Measurements from ENCODE around the gene AASDH. TPM values are rescaled to one million over a fixed set of nuclear protein-coding genes. Genes with fewer than 3 reads are reported as not detected.

Gene AASDH
- polyA plus RNA-seq, result 6.9 to 15.5 TPM (median 14.4 TPM) in 3 replicates
- 15.0 TPM for polyA plus RNA-seq (2011; ENCODE audit: low read depth)
- 4.5 and 9.0 TPM in 2 replicates for polyA plus RNA-seq (2011; cell fraction: cytosol; rRNA removed)
- polyA plus RNA-seq (2011; cell fraction: nucleus; rRNA removed), result 19.7 and 21.3 TPM in 2 replicates
- 5.2 and 7.0 TPM in 2 replicates for polyA plus RNA-seq (2012; ENCODE audit: low replicate concordance)
- 3.8 to 31.5 TPM (median 18.6 TPM) in 3 replicates for polyA minus RNA-seq
- 3.3 TPM for polyA minus RNA-seq (2011; cell fraction: cytosol; rRNA and poly(A)+ RNA removed)
- polyA minus RNA-seq (2011; cell fraction: nucleus; rRNA and poly(A)+ RNA removed), result 11.4 and 27.0 TPM in 2 replicates

DNA sequence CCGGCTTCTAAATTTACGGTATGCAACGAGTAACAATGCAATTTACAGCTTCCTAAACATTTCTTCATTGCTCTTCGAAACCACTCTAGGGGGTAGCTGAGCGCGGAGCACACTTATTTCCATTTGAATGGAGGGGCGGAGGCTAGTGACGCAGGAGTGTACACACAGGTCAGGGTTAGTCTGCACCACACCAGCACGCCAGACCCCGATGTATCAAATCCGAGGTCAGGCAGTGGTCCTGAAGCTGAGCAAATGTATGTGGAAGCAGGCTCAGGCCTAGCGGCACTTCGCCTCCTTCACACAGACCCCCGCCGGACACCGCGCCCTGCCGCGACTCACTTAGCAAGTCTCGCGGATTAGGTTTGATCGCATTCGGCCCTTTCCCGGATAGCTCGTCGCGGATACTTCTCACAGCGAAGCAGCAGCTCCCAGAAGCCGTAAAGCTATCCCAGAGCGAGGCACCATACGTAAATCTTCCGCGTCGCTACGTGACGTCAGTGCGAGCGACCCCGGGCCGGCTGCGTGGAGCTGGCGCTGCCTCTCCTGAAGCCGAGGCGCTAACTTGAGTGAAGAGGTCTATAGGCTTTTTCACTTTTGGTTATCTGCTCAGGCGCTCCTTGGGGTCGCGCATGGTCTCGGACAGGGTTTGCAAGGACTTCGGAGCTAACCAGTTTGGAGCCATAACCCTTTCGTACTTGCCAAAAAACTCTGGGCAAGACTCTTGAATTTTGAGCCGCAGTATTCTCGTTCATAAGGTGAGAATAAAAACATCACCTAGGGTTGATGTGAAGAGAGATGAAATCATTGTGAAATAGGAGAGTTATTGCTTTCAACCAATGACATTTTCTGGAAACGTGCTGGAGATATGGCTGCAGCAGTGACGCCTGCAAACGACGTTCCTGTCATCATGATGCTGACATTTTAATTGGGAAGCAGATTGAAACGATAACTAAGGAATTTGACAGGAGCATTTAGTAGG, at the start of gene AASDH:
AASDH (minus strand) TSS at position 469 of the 979 bp plus-strand sequence. CDS start 3,192 bp downstream, outside the sequence.
- Histone ChIP-seq H4K20me1 (ENCODE audit: control insufficient read depth, extremely low read depth, insufficient read depth, low read length) (no peaks in the 10 kb centered on the region), H3K4me1 (ENCODE audit: control insufficient read depth, extremely low read depth, insufficient read depth, low read length) (peaks cover 10% of the 10 kb centered on the region), H3K36me3 (ENCODE audit: control insufficient read depth in 2 of 2, extremely low read depth in 1 of 2, insufficient read depth in 2 of 2, low read length in 2 of 2) (no peaks in the 10 kb centered on the region), H3K27me3 (ENCODE audit: control insufficient read depth, extremely low read depth, insufficient read depth, low read length) (no peaks in the 10 kb centered on the region), H3K27ac (ENCODE audit: control insufficient read depth, insufficient read depth, low read length) (peak within 1 kb of the TSS; percentile 93), H3K79me2 (ENCODE audit: control insufficient read depth, insufficient read depth, low read length) (peaks cover 22% of the 10 kb centered on the region), H3K4me3 (ENCODE audit: control insufficient read depth in 2 of 3, extremely low read depth in 1 of 3, insufficient read depth in 2 of 3, low read depth in 1 of 3, low read length in 3 of 3) (peak within 1 kb of the TSS; percentile 64 to 98 (median 96)), H2AFZ (ENCODE audit: control insufficient read depth, low read length) (peak within 1 kb of the TSS; percentile 99), H3K9me3 (ENCODE audit: control insufficient read depth, low read depth, low read length) (no peaks in the 10 kb centered on the region), H3K4me2 (ENCODE audit: control insufficient read depth, extremely low read depth, insufficient read depth, low read depth, low read length) (peak within 1 kb of the TSS; percentile 95), H3K9ac (ENCODE audit: control insufficient read depth, extremely low read depth, insufficient read depth, low read length) (peak within 1 kb of the TSS; percentile 97), H3K9me1 (ENCODE audit: control insufficient read depth, extremely low read depth, insufficient read depth, low read length) (no peaks in the 10 kb centered on the region)
- dilution Hi-C loops (cut with MboI; ENCODE audit: extremely low pct_ligation_motif_present, low sequenced_read_pairs), result no loop called here
- TF ChIP-seq, protein P1, sequence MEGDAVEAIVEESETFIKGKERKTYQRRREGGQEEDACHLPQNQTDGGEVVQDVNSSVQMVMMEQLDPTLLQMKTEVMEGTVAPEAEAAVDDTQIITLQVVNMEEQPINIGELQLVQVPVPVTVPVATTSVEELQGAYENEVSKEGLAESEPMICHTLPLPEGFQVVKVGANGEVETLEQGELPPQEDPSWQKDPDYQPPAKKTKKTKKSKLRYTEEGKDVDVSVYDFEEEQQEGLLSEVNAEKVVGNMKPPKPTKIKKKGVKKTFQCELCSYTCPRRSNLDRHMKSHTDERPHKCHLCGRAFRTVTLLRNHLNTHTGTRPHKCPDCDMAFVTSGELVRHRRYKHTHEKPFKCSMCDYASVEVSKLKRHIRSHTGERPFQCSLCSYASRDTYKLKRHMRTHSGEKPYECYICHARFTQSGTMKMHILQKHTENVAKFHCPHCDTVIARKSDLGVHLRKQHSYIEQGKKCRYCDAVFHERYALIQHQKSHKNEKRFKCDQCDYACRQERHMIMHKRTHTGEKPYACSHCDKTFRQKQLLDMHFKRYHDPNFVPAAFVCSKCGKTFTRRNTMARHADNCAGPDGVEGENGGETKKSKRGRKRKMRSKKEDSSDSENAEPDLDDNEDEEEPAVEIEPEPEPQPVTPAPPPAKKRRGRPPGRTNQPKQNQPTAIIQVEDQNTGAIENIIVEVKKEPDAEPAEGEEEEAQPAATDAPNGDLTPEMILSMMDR (optimal IDR thresholded peaks at IDR 0.05 in 1 of 3, IDR thresholded peaks at IDR 0.05 in 1 of 3, conservative IDR thresholded peaks at IDR 0.05 in 1 of 3; ENCODE audit: extremely low read depth in 1 of 3, insufficient read depth in 2 of 3, low read length in 3 of 3), result no peak
- TF ChIP-seq EZH2 (IDR thresholded peaks at IDR 0.05; ENCODE audit: low read length), result no peak
- FAIRE-seq, result peak; percentile 78
- DNase-seq (ENCODE audit: low read depth, low spot score), result peak; percentile 50

GRCh38 chr4:56435140-56435926, 48.0 kb upstream of the AASDH start, which contains the start of gene PPAT:
PPAT (minus strand) TSS chr4:56435615; CDS start chr4:56435477, 138 bp downstream.
- Histone ChIP-seq H3K79me2 (ENCODE audit: control insufficient read depth, insufficient read depth, low read length) (peaks cover 87% of the 10 kb centered on the region), H3K4me3 (ENCODE audit: control insufficient read depth in 2 of 3, extremely low read depth in 1 of 3, insufficient read depth in 2 of 3, low read depth in 1 of 3, low read length in 3 of 3) (peak within 1 kb of the TSS; percentile 75 to 99 (median 95)), H3K36me3 (ENCODE audit: control insufficient read depth in 2 of 2, extremely low read depth in 1 of 2, insufficient read depth in 2 of 2, low read length in 2 of 2) (no peaks in the 10 kb centered on the region), H3K4me2 (ENCODE audit: control insufficient read depth, extremely low read depth, insufficient read depth, low read depth, low read length) (peak within 1 kb of the TSS; percentile 96), H3K9me3 (ENCODE audit: control insufficient read depth, low read depth, low read length) (no peaks in the 10 kb centered on the region), H3K27me3 (ENCODE audit: control insufficient read depth, extremely low read depth, insufficient read depth, low read length) (no peaks in the 10 kb centered on the region), H3K4me1 (ENCODE audit: control insufficient read depth, extremely low read depth, insufficient read depth, low read length) (peaks cover 16% of the 10 kb centered on the region), H3K9ac (ENCODE audit: control insufficient read depth, extremely low read depth, insufficient read depth, low read length) (peak within 1 kb of the TSS; percentile 92), H2AFZ (ENCODE audit: control insufficient read depth, low read length) (peak within 1 kb of the TSS; percentile 96), H3K9me1 (ENCODE audit: control insufficient read depth, extremely low read depth, insufficient read depth, low read length) (no peaks in the 10 kb centered on the region), H3K27ac (ENCODE audit: control insufficient read depth, insufficient read depth, low read length) (peak within 1 kb of the TSS; percentile 92), H4K20me1 (ENCODE audit: control insufficient read depth, extremely low read depth, insufficient read depth, low read length) (peaks cover 4% of the 10 kb centered on the region)
- dilution Hi-C loops (cut with MboI; ENCODE audit: extremely low pct_ligation_motif_present, low sequenced_read_pairs), result no loop called here
- peak; percentile 78 for DNase-seq (ENCODE audit: low read depth, low spot score)
- peak; percentile 49 for FAIRE-seq
- TF ChIP-seq, protein P1 (optimal IDR thresholded peaks at IDR 0.05 in 1 of 3, IDR thresholded peaks at IDR 0.05 in 1 of 3, conservative IDR thresholded peaks at IDR 0.05 in 1 of 3; ENCODE audit: extremely low read depth in 1 of 3, insufficient read depth in 2 of 3, low read length in 3 of 3), result peak in 1 of 3 experiments; percentile 17
- no peak for TF ChIP-seq EZH2 (IDR thresholded peaks at IDR 0.05; ENCODE audit: low read length)
